Hematopoietic multipotent progenitor cell treated with erythropoietin and hydrocortisone succinate and interleukin-3 and kit ligand, for 15 days (in vitro differentiated cells): ENCODE measurements around the gene GGA1.
"Not testable (repeated sequence)": the region's sequence is repeated elsewhere in the genome, so short reads cannot be mapped to it uniquely, and the experiment has no call there.

Experiments used
- DNase-seq: peaks from one replicate; pipeline ENCODE4 v3.0.0-alpha.2; 2015; ENCODE audit warnings: low spot score

The GGA1 gene

GRCh38 chr22:37609240-37610152, 862 bp downstream of the GGA1 start:
- peak; percentile 20 for DNase-seq

- not testable (repeated sequence) for DNase-seq
Observed at GRCh38 chr22:37610153-37610475, 1.5 kb downstream of the GGA1 start.

- no peak for DNase-seq
Observed at GRCh38 chr22:37610480-37611129, 2.0 kb downstream of the GGA1 start.

GRCh38 chr22:37611207-37611606, 2.6 kb downstream of the GGA1 start:
- DNase-seq: no peak

- DNase-seq: no peak
Observed at GRCh38 chr22:37616201-37617083, 7.8 kb downstream of the GGA1 start.

GRCh38 chr22:37617431-37617830, 8.8 kb downstream of the GGA1 start:
- no peak for DNase-seq

GRCh38 chr22:37618072-37618656, 9.5 kb downstream of the GGA1 start:
- DNase-seq: no peak

- no peak for DNase-seq
Observed at GRCh38 chr22:37618674-37619073, 10.0 kb downstream of the GGA1 start.

- no peak for DNase-seq
Observed at GRCh38 chr22:37619991-37620390, 11.4 kb downstream of the GGA1 start.

- no peak for DNase-seq
Observed at GRCh38 chr22:37621352-37621860, 12.8 kb downstream of the GGA1 start.

- DNase-seq: peak; percentile 66
Observed at GRCh38 chr22:37623075-37624016, 14.7 kb downstream of the GGA1 start.

GRCh38 chr22:37624017-37624365, 15.4 kb downstream of the GGA1 start:
- DNase-seq: no peak

GRCh38 chr22:37624876-37625275, 16.2 kb downstream of the GGA1 start:
- DNase-seq: no peak

GRCh38 chr22:37625737-37626136, 17.1 kb downstream of the GGA1 start:
- DNase-seq: no peak

GRCh38 chr22:37626144-37626543, 17.5 kb downstream of the GGA1 start:
- DNase-seq: no peak

- DNase-seq: no peak
Observed at GRCh38 chr22:37626556-37627075, 18.0 kb downstream of the GGA1 start.

GRCh38 chr22:37627121-37627520, 18.5 kb downstream of the GGA1 start:
- DNase-seq: no peak

GRCh38 chr22:37627545-37627944, 18.9 kb downstream of the GGA1 start:
- DNase-seq: no peak

- no peak for DNase-seq
Observed at GRCh38 chr22:37628830-37629229, 20.2 kb downstream of the GGA1 start.

GRCh38 chr22:37629928-37630327, 21.3 kb downstream of the GGA1 start:
- DNase-seq: no peak
